Measurements from ENCODE around the gene GPR55.

Gene GPR55

GRCh38 chr2:230919240-230919639 is 5.8 kb downstream of the GPR55 start:
- DNase-seq (ENCODE audit: low read depth in 2 of 2): no peak

- DNase-seq (ENCODE audit: low read depth in 2 of 2): no peak
Observed at GRCh38 chr2:230916218-230916617, 8.8 kb downstream of the GPR55 start.

GRCh38 chr2:230915319-230915718 is 9.7 kb downstream of the GPR55 start:
- no peak for DNase-seq (ENCODE audit: low read depth in 2 of 2)

- no peak for DNase-seq (ENCODE audit: low read depth in 2 of 2)
Observed at GRCh38 chr2:230914886-230915285, 10.2 kb downstream of the GPR55 start.

- no peak for DNase-seq (ENCODE audit: low read depth in 2 of 2)
Observed at GRCh38 chr2:230913406-230914143, 11.5 kb downstream of the GPR55 start.

- no peak for DNase-seq (ENCODE audit: low read depth in 2 of 2)
Observed at GRCh38 chr2:230912724-230913123, 12.3 kb downstream of the GPR55 start.

GRCh38 chr2:230912046-230912445 is 13.0 kb downstream of the GPR55 start:
- DNase-seq (ENCODE audit: low read depth in 2 of 2): no peak

GRCh38 chr2:230910546-230911177 is 14.4 kb downstream of the GPR55 start:
- no peak for DNase-seq (ENCODE audit: low read depth in 2 of 2)

GRCh38 chr2:230909841-230910545 is 15.0 kb downstream of the GPR55 start:
- no peak for DNase-seq (ENCODE audit: low read depth in 2 of 2)

GRCh38 chr2:230908595-230909191 is 16.3 kb downstream of the GPR55 start:
- DNase-seq (ENCODE audit: low read depth in 2 of 2): peak; percentile 52 to 58

GRCh38 chr2:230908092-230908594 is 16.9 kb downstream of the GPR55 start:
- DNase-seq (ENCODE audit: low read depth in 2 of 2): no peak

- DNase-seq (ENCODE audit: low read depth in 2 of 2): no peak
Observed at GRCh38 chr2:230907361-230908091, 17.5 kb downstream of the GPR55 start.

GRCh38 chr2:230906471-230907230 is 18.4 kb downstream of the GPR55 start:
- DNase-seq (ENCODE audit: low read depth in 2 of 2): no peak

- DNase-seq (ENCODE audit: low read depth in 2 of 2): peak; percentile 82 to 84
Observed at GRCh38 chr2:230905448-230906421, 19.3 kb downstream of the GPR55 start.

GRCh38 chr2:230904856-230905447 is 20.1 kb downstream of the GPR55 start:
- DNase-seq (ENCODE audit: low read depth in 2 of 2): no peak

- no peak for DNase-seq (ENCODE audit: low read depth in 2 of 2)
Observed at GRCh38 chr2:230903231-230904150, 21.6 kb downstream of the GPR55 start.

GRCh38 chr2:230902180-230902899 is 22.7 kb downstream of the GPR55 start:
- peak; percentile 40 to 58 for DNase-seq (ENCODE audit: low read depth in 2 of 2)
